Vagina (tissue), 2 donors: ENCODE data around the gene VOPP1.

Experiments
- POLR2A ChIP-seq, 2 donors: fragments of 450-650 bp; IDR thresholded peaks; one replicate each; pipeline ENCODE4 v1.6.1; 2017; ENCODE audit warnings: antibody characterized with exemption in 2 of 2, mild to moderate bottlenecking in 2 of 2, moderate library complexity in 2 of 2
- POLR2AphosphoS5 ChIP-seq, 2 donors: sonication (generic); formaldehyde crosslinking; IDR thresholded peaks; one replicate each; pipeline ENCODE4 v1.9.0; 2017; ENCODE audit warnings: antibody characterized with exemption in 2 of 2, mild to moderate bottlenecking in 2 of 2, low read depth in 1 of 2; ENCODE audit not compliant: insufficient read depth in 1 of 2
- TF ChIP-seq, protein P1 (sequence below), 3 experiments: fragments of 450-650 bp in 2 of 3; fragments of 200-600 bp in 1 of 3; sonication (generic) in 1 of 3; IDR thresholded peaks; one replicate each; pipeline ENCODE4 v1.5.1; 2017 to 2019; ENCODE audit warnings: antibody characterized with exemption in 3 of 3, mild to moderate bottlenecking in 2 of 3, moderate library complexity in 2 of 3

DNA sequence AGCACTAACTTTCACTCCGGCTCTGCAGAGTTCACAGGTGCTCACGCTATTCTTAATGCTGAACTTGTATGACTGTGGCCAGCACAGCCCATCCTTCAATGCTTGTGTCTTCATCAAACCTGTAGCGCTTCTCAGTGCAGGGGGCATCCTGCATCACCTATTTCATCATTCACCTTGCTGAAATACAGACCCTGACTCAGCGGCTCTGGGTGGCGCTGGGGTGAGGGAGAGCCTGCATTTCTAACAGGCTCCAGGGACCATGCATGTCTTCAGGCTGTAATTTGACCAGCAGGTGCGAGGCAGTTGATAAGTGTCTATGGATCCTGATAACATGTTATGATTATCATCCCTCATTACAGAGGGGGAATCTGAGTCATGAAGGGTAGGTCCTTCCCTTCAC, 89.3 kb downstream of the VOPP1 start:
- TF ChIP-seq, protein P1, sequence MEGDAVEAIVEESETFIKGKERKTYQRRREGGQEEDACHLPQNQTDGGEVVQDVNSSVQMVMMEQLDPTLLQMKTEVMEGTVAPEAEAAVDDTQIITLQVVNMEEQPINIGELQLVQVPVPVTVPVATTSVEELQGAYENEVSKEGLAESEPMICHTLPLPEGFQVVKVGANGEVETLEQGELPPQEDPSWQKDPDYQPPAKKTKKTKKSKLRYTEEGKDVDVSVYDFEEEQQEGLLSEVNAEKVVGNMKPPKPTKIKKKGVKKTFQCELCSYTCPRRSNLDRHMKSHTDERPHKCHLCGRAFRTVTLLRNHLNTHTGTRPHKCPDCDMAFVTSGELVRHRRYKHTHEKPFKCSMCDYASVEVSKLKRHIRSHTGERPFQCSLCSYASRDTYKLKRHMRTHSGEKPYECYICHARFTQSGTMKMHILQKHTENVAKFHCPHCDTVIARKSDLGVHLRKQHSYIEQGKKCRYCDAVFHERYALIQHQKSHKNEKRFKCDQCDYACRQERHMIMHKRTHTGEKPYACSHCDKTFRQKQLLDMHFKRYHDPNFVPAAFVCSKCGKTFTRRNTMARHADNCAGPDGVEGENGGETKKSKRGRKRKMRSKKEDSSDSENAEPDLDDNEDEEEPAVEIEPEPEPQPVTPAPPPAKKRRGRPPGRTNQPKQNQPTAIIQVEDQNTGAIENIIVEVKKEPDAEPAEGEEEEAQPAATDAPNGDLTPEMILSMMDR (IDR thresholded peaks at IDR 0.05): no peak
- TF ChIP-seq POLR2A (IDR thresholded peaks at IDR 0.05) (no peak), POLR2AphosphoS5 (IDR thresholded peaks at IDR 0.05; ENCODE audit: insufficient read depth in 1 of 2, low read depth in 1 of 2) (no peak)
